ENCODE measurements around the gene TSHZ2.

Gene TSHZ2

GRCh38 chr20:53030061-53030460, 57.9 kb downstream of the TSHZ2 start:
- no peak for DNase-seq (ENCODE audit: low spot score)

GRCh38 chr20:53032046-53032445, 59.9 kb downstream of the TSHZ2 start:
- DNase-seq (ENCODE audit: low spot score) = no peak

GRCh38 chr20:53032478-53032932, 60.3 kb downstream of the TSHZ2 start:
- DNase-seq (ENCODE audit: low spot score) = no peak

- no peak for DNase-seq (ENCODE audit: low spot score)
Measured at GRCh38 chr20:53033176-53033575, 61.0 kb downstream of the TSHZ2 start.

GRCh38 chr20:53034899-53035298, 62.7 kb downstream of the TSHZ2 start:
- no peak for DNase-seq (ENCODE audit: low spot score)

- DNase-seq (ENCODE audit: low spot score) = no peak
Measured at GRCh38 chr20:53036992-53037391, 64.8 kb downstream of the TSHZ2 start.

GRCh38 chr20:53037621-53038020, 65.5 kb downstream of the TSHZ2 start:
- DNase-seq (ENCODE audit: low spot score) = no peak

GRCh38 chr20:53038299-53038698, 66.1 kb downstream of the TSHZ2 start:
- DNase-seq (ENCODE audit: low spot score) = no peak

GRCh38 chr20:53040693-53041589, 68.8 kb downstream of the TSHZ2 start:
- no peak for DNase-seq (ENCODE audit: low spot score)

- DNase-seq (ENCODE audit: low spot score) = no peak
Measured at GRCh38 chr20:53042521-53042920, 70.4 kb downstream of the TSHZ2 start.

- no peak for DNase-seq (ENCODE audit: low spot score)
Measured at GRCh38 chr20:53044296-53044695, 72.1 kb downstream of the TSHZ2 start.

GRCh38 chr20:53045941-53046340, 73.8 kb downstream of the TSHZ2 start:
- no peak for DNase-seq (ENCODE audit: low spot score)

GRCh38 chr20:53047203-53047602, 75.0 kb downstream of the TSHZ2 start:
- DNase-seq (ENCODE audit: low spot score) = no peak

- DNase-seq (ENCODE audit: low spot score) = no peak
Measured at GRCh38 chr20:53048387-53048786, 76.2 kb downstream of the TSHZ2 start.

- DNase-seq (ENCODE audit: low spot score) = no peak
Measured at GRCh38 chr20:53050338-53050737, 78.2 kb downstream of the TSHZ2 start.

- no peak for DNase-seq (ENCODE audit: low spot score)
Measured at GRCh38 chr20:53052380-53052779, 80.2 kb downstream of the TSHZ2 start.

- DNase-seq (ENCODE audit: low spot score) = no peak
Measured at GRCh38 chr20:53053595-53053994, 81.4 kb downstream of the TSHZ2 start.

- no peak for DNase-seq (ENCODE audit: low spot score)
Measured at GRCh38 chr20:53055367-53056067, 83.4 kb downstream of the TSHZ2 start.

- no peak for DNase-seq (ENCODE audit: low spot score)
Measured at GRCh38 chr20:53057579-53057978, 85.4 kb downstream of the TSHZ2 start.

- no peak for DNase-seq (ENCODE audit: low spot score)
Measured at GRCh38 chr20:53059848-53060247, 87.7 kb downstream of the TSHZ2 start.

GRCh38 chr20:53061192-53062108, 89.3 kb downstream of the TSHZ2 start:
- DNase-seq (ENCODE audit: low spot score) = no peak

GRCh38 chr20:53064935-53065334, 92.8 kb downstream of the TSHZ2 start:
- no peak for DNase-seq (ENCODE audit: low spot score)

Data from putamen (tissue), 1 donor.